ENCODE results near the gene TTC9B. TPM values are rescaled to one million over a fixed set of nuclear protein-coding genes. Genes with fewer than 3 reads are reported as not detected.

TTC9B gene
- total and polyA plus RNA-seq, 2 of the 13 experiments (the other 11 are each of a cell fraction or from before 2014, with no cell fraction given), result not detected

DNA sequence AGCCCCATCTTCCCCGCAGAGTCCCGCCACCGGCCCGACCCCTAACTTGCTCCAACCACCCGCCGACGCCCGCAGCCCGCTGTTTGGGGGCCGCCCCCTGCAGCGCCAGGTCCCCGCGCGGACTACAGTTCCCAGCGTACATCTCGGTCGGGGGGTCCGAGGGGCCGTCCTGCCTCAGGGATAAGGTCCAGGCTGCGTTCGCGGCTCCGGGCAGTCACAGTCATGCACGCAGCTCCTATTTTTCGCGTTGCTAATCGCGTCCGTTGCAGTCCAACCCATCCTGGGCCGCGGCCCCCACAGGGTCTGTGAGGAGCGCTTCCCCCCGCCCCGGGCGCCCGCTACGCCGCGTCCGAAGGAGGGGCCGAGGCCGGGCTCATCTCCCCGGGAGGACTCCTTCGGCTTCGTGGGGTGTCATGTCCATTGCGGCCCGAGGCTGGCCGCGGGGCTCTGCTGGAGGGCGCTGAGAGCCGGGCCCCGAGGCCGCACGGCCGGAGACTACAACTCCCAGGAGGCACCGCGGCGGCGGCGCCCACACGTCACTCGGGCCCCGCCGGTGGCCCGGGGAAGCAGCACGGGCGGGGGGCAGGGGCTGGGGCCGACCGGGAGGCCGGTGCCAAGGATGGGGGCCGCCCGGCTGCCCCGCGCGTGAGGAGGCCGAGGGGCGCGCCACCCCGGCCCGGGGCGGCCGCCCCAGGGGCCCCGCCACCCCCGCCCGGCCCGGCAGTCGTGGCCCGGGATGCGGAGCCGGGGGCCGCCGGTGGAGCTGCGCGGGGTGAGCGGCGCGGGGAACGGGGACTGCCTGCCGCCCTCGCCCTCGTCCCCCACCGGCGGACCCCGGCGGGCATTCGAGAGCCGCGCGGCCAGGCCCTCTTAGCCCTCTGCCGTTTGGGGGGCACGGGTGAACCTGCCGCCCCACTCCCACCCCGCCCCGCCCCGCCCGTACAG is 27.0 kb downstream of the TTC9B start, which contains the start of gene MAP3K10 (continued):
- TF ChIP-seq HNRNPK (IDR thresholded peaks at IDR 0.05; ENCODE audit: low read depth, low read length, poor library complexity, severe bottlenecking) (peak; percentile 46), ZNF672 (CRISPR knock-in tag; IDR thresholded peaks at IDR 0.05) (no peak), ZNF414 (CRISPR knock-in tag; IDR thresholded peaks at IDR 0.05) (peak; percentile 70; the same call in 1 of the 2 replicates), AKNA (CRISPR knock-in tag; IDR thresholded peaks at IDR 0.05; ENCODE audit: borderline replicate concordance) (no peak), ZNF441 (CRISPR knock-in tag; IDR thresholded peaks at IDR 0.05; ENCODE audit: borderline replicate concordance) (peak; percentile 69; the same call in 1 of the 2 replicates), NR2C2 (CRISPR knock-in tag; IDR thresholded peaks at IDR 0.05; ENCODE audit: borderline replicate concordance) (peak; percentile 69), YEATS4 (CRISPR knock-in tag; IDR thresholded peaks at IDR 0.05; ENCODE audit: borderline replicate concordance) (peak; percentile 58), ZBTB7B (CRISPR knock-in tag; IDR thresholded peaks at IDR 0.05) (peak; percentile 95), ZBTB2 (CRISPR knock-in tag; IDR thresholded peaks at IDR 0.05; ENCODE audit: low read depth) (peak; percentile 20; the same call in 1 of the 2 replicates), ZNF160 (CRISPR knock-in tag; IDR thresholded peaks at IDR 0.05) (no peak), GZF1 (CRISPR knock-in tag; IDR thresholded peaks at IDR 0.05) (peak; percentile 62; the same call in 1 of the 2 replicates), PBX3 (CRISPR knock-in tag; IDR thresholded peaks at IDR 0.05; ENCODE audit: borderline replicate concordance) (no peak; the same call in 1 of the 2 replicates), ZSCAN21 (CRISPR knock-in tag; IDR thresholded peaks at IDR 0.05; ENCODE audit: borderline replicate concordance) (peak; percentile 86; the same call in 1 of the 2 replicates)
- TF ChIP-seq, protein P1, sequence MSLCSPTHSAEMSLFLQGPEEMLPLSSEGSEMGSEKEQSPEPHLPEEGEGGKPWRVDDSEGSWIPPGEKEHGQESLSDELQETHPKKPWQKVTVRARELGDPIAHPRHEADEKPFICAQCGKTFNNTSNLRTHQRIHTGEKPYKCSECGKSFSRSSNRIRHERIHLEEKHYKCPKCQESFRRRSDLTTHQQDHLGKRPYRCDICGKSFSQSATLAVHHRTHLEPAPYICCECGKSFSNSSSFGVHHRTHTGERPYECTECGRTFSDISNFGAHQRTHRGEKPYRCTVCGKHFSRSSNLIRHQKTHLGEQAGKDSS (CRISPR knock-in tag; IDR thresholded peaks at IDR 0.05; ENCODE audit: borderline replicate concordance, low read depth), result 0 out of 2 replicates have a peak, but pooled peaks have one; percentile 35
- TF ChIP-seq, protein P2, sequence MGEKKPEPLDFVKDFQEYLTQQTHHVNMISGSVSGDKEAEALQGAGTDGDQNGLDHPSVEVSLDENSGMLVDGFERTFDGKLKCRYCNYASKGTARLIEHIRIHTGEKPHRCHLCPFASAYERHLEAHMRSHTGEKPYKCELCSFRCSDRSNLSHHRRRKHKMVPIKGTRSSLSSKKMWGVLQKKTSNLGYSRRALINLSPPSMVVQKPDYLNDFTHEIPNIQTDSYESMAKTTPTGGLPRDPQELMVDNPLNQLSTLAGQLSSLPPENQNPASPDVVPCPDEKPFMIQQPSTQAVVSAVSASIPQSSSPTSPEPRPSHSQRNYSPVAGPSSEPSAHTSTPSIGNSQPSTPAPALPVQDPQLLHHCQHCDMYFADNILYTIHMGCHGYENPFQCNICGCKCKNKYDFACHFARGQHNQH (CRISPR knock-in tag; IDR thresholded peaks at IDR 0.05), result peak; percentile 65; the same call in 1 of the 2 replicates
